ENCODE data around the gene FBXO17. TPM values are rescaled to one million over a fixed set of nuclear protein-coding genes. Genes with fewer than 3 reads are reported as not detected.

FBXO17 gene
- total RNA-seq, 1 donor from 2014 or later: 15.1 TPM

DNA sequence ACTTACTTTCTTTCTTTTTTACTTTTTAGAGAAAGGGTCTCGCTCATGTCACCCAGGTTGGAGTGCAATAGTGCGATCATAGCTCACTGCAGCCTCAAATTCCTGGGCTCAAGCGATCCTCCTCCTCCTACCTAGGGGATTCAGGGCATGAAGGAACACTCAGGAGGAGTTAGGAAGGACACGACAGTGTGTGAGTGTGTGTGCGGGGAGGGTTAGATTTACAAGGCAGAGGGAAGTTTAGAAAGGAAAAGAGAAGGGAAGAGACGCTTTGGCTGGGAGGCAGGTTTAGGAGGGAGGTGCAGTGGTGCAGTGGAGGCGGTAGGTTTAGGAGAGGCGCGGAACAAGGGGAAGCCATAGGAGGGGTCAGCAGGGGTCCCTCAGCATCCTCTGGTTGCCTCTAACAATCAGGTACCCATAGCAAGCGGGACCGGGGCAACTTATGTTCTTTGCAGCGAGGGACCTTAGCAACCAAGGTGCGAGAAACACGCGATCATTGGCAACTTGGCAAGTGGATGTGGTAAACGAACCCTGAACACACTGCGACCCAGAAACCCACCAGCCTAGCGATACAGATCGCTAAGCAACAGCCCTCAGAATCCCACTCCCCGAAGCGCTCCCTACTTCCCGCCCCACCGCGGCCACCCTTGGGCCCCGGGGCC is 76.6 kb downstream of the FBXO17 start:
- H3K27ac ChIP-seq (ENCODE audit: low read depth, low read length): peak overlapping the region; percentile 95
- H3K4me1 ChIP-seq (ENCODE audit: control insufficient read depth in 3 of 3, insufficient read depth in 3 of 3, low read length in 3 of 3): peaks cover 48 to 52% (median 49%) of the 10 kb centered on the region in 3 donors
- peak overlapping the region; percentile 88 to 98 (median 96) for H3K9ac ChIP-seq (ENCODE audit: low read depth in 1 of 3, low read length in 3 of 3)
- H3K4me3 ChIP-seq (ENCODE audit: low read length in 3 of 3): peak overlapping the region; percentile 91 to 97 (median 93)
- peaks cover 0 to under 1% (median 0%) of the 10 kb centered on the region in 3 donors for H3K36me3 ChIP-seq (ENCODE audit: control insufficient read depth in 3 of 3, insufficient read depth in 3 of 3, low read length in 3 of 3)
- no peaks in the 10 kb centered on the region for H3K9me3 ChIP-seq (ENCODE audit: control insufficient read depth in 3 of 3, low read length in 3 of 3)
- H3K27me3 ChIP-seq (ENCODE audit: control insufficient read depth in 3 of 3, insufficient read depth in 3 of 3, low read length in 3 of 3): no peaks in the 10 kb centered on the region

DNA sequence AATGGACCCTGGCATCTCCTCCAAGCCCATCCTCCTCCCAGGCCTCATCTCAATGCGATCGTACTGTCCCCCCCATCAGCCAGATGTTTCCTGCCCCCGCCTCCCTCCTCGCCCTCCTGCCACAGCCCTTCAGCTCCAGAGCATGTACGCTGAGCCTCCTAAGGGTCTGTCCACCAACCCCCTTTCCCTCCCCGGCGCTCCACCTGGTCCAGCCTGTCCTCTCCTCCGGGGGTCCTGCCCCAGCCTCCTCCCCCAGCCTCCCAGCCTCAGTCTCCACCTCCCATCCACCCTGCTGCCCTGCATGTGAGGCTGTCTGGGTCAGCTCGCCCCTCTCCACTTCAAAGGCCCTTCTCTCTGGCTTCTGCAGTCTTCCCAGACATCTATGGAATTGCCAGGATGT is 80.6 kb downstream of the FBXO17 start:
- Histone ChIP-seq H3K9me3 (ENCODE audit: control insufficient read depth in 3 of 3, low read length in 3 of 3) (no peaks in the 10 kb centered on the region), H3K4me1 (ENCODE audit: control insufficient read depth in 3 of 3, insufficient read depth in 3 of 3, low read length in 3 of 3) (peaks cover 70 to 79% (median 70%) of the 10 kb centered on the region in 3 donors), H3K27ac (ENCODE audit: low read depth, low read length) (no peak overlapping the region), H3K9ac (ENCODE audit: low read depth in 1 of 3, low read length in 3 of 3) (peak overlapping the region; percentile 30 to 40 (median 32)), H3K4me3 (ENCODE audit: low read length in 3 of 3) (no peak overlapping the region), H3K36me3 (ENCODE audit: control insufficient read depth in 3 of 3, insufficient read depth in 3 of 3, low read length in 3 of 3) (peaks cover 6 to 11% (median 9%) of the 10 kb centered on the region in 3 donors), H3K27me3 (ENCODE audit: control insufficient read depth in 3 of 3, insufficient read depth in 3 of 3, low read length in 3 of 3) (no peaks in the 10 kb centered on the region)

DNA sequence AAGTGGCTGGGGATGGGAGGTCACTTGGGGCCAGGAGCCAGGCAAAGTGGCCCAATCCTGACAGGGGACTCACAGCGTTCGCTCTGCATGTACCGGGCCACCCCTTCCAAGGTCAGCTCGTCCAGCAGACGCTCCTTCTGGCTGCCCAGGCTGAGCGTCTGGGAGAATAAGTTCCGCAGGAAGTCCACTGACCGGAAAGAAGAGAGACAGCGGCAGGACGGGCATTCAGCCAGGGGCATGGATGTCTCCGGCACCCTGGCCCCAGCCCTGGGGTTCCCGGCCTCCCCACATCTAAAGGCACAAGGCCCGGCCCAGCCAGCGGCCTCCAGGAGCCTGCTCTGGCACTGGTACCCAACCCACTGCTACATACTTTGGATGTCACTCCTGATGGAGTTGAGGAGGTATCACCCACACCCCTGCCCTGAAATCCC is 82.2 kb downstream of the FBXO17 start:
- H3K4me1 ChIP-seq (ENCODE audit: control insufficient read depth in 3 of 3, insufficient read depth in 3 of 3, low read length in 3 of 3): peaks cover 75 to 78% (median 76%) of the 10 kb centered on the region in 3 donors

DNA sequence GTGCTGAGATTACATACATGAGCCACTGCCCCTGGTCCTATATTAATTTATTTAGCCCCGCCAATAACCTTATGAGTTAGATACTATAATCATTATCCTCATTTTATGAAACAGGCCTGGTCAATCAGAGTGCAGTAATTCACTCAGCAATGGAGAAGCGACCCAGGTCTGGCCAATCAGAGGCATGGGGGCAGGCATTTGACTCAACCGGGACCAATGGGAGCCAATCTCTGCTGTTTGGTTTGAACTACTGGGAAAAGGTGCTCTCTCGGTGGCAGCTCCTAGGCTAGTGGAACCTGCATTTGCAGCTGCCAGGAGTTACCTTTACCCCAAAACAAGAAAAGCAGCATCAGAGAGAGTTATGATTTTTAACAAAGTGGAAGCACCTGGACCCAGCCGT is 82.7 kb downstream of the FBXO17 start:
- Histone ChIP-seq H3K9me3 (ENCODE audit: control insufficient read depth in 3 of 3, low read length in 3 of 3) (no peaks in the 10 kb centered on the region), H3K9ac (ENCODE audit: low read depth in 1 of 3, low read length in 3 of 3) (peak overlapping the region in 2 of 3 donors; percentile 14 to 76), H3K36me3 (ENCODE audit: control insufficient read depth in 3 of 3, insufficient read depth in 3 of 3, low read length in 3 of 3) (peaks cover 28 to 32% (median 30%) of the 10 kb centered on the region in 3 donors), H3K27me3 (ENCODE audit: control insufficient read depth in 3 of 3, insufficient read depth in 3 of 3, low read length in 3 of 3) (no peaks in the 10 kb centered on the region), H3K27ac (ENCODE audit: low read depth, low read length) (peak overlapping the region; percentile 51), H3K4me3 (ENCODE audit: low read length in 3 of 3) (peak overlapping the region in 1 of 3 donors; percentile 30), H3K4me1 (ENCODE audit: control insufficient read depth in 3 of 3, insufficient read depth in 3 of 3, low read length in 3 of 3) (peaks cover 70 to 73% (median 71%) of the 10 kb centered on the region in 3 donors)

More for the DNA sequence above, 82.2 kb downstream of the FBXO17 start:
- Histone ChIP-seq H3K9me3 (ENCODE audit: control insufficient read depth in 3 of 3, low read length in 3 of 3) (no peaks in the 10 kb centered on the region), H3K36me3 (ENCODE audit: control insufficient read depth in 3 of 3, insufficient read depth in 3 of 3, low read length in 3 of 3) (peaks cover 23 to 27% (median 25%) of the 10 kb centered on the region in 3 donors), H3K27ac (ENCODE audit: low read depth, low read length) (peak overlapping the region; percentile 51), H3K9ac (ENCODE audit: low read depth in 1 of 3, low read length in 3 of 3) (peak overlapping the region in 2 of 3 donors; percentile 14 to 76), H3K4me3 (ENCODE audit: low read length in 3 of 3) (peak overlapping the region in 2 of 3 donors; percentile 13 to 30), H3K27me3 (ENCODE audit: control insufficient read depth in 3 of 3, insufficient read depth in 3 of 3, low read length in 3 of 3) (no peaks in the 10 kb centered on the region)

DNA sequence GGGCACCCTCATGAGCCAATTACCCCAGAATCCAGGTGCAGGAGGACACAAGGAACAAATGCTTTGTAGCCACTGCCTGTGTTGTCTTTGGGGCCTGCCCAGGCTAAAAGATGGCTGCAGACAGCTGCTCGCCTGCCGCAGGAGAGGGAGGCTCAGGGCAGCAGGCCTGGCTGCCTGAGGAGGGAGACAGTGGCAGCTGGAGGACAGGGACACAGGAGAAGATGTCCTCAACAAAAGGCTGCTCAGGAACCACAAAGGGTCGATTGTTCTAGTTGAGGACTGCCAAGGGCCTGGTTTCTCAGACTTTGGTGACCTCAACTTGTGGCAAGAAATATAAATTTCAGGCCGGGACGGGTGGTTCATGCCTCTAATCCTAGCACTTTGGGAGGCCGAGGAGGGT is 83.8 kb downstream of the FBXO17 start:
- H3K4me3 ChIP-seq (ENCODE audit: low read length in 3 of 3): no peak overlapping the region
- peaks cover 28 to 37% (median 33%) of the 10 kb centered on the region in 3 donors for H3K36me3 ChIP-seq (ENCODE audit: control insufficient read depth in 3 of 3, insufficient read depth in 3 of 3, low read length in 3 of 3)
- peak overlapping the region in 1 of 3 donors; percentile 64 for H3K9ac ChIP-seq (ENCODE audit: low read depth in 1 of 3, low read length in 3 of 3)
- H3K4me1 ChIP-seq (ENCODE audit: control insufficient read depth in 3 of 3, insufficient read depth in 3 of 3, low read length in 3 of 3): peaks cover 60 to 63% (median 61%) of the 10 kb centered on the region in 3 donors
- H3K9me3 ChIP-seq (ENCODE audit: control insufficient read depth in 3 of 3, low read length in 3 of 3): no peaks in the 10 kb centered on the region
- no peaks in the 10 kb centered on the region for H3K27me3 ChIP-seq (ENCODE audit: control insufficient read depth in 3 of 3, insufficient read depth in 3 of 3, low read length in 3 of 3)
- peak overlapping the region; percentile 76 for H3K27ac ChIP-seq (ENCODE audit: low read depth, low read length)

Other genes with a start within 250 kb of the FBXO17 start
- 0.52 TPM for gene CAPN12, start 231.3 kb downstream of the FBXO17 start, total RNA-seq
- 1.0 TPM for gene LGALS7, start 202.2 kb downstream of the FBXO17 start, total RNA-seq
- gene LGALS7B, start 186.5 kb downstream of the FBXO17 start, total RNA-seq: not detected
- gene LGALS4, start 162.8 kb downstream of the FBXO17 start, total RNA-seq: not detected
- gene ECH1, start 143.9 kb downstream of the FBXO17 start, total RNA-seq: 36.5 TPM
- 195 TPM for gene HNRNPL, start 125.8 kb downstream of the FBXO17 start, total RNA-seq
- 3.7 TPM for gene RINL, start 97.5 kb downstream of the FBXO17 start, total RNA-seq
- gene SIRT2, start 76.1 kb downstream of the FBXO17 start, total RNA-seq: 125 TPM
- 4.7 TPM for gene NFKBIB, start 75.8 kb downstream of the FBXO17 start, total RNA-seq
- 1.0 TPM for gene CCER2, start 63.6 kb downstream of the FBXO17 start, total RNA-seq
- 11.5 TPM for gene SARS2, start 45.0 kb downstream of the FBXO17 start, total RNA-seq
- gene MRPS12, start 44.8 kb downstream of the FBXO17 start, total RNA-seq: 21.9 TPM
- gene FBXO27, start 56.8 kb upstream of the FBXO17 start, total RNA-seq: 1.0 TPM
- gene ACP7, start 108.6 kb upstream of the FBXO17 start, total RNA-seq: not detected
- gene PAK4, start 150.0 kb upstream of the FBXO17 start, total RNA-seq: 2.1 TPM
- gene NCCRP1, start 221.2 kb upstream of the FBXO17 start, total RNA-seq: not detected
- gene SYCN, start 228.5 kb upstream of the FBXO17 start, total RNA-seq: not detected

Data from skeletal muscle tissue (tissue), 4 donors.